Activated CD4-positive, CD25-positive, alpha-beta regulatory T cell (primary cell): Measurements from ENCODE around the gene AHRR.
"Not testable (repeated sequence)": the region's sequence is repeated elsewhere in the genome, so short reads cannot be mapped to it uniquely, and the experiment has no call there.

Experiments used
- DNase-seq, 4 experiments: peaks; one replicate each; lab custom pipeline; 2025; lab: John Stamatoyannopoulos, UW

Gene AHRR

GRCh38 chr5:378301-378891, 56.9 kb downstream of the AHRR start:
- DNase-seq = no peak

- DNase-seq = no peak
Observed at GRCh38 chr5:378976-379742, 57.6 kb downstream of the AHRR start.

- DNase-seq = no peak
Observed at GRCh38 chr5:380701-381309, 59.3 kb downstream of the AHRR start.

GRCh38 chr5:383066-383465, 61.6 kb downstream of the AHRR start:
- no peak for DNase-seq

GRCh38 chr5:383621-384020, 62.1 kb downstream of the AHRR start:
- no peak for DNase-seq

- DNase-seq = not testable (repeated sequence)
Observed at GRCh38 chr5:384576-384975, 63.1 kb downstream of the AHRR start.

GRCh38 chr5:385321-385720, 63.8 kb downstream of the AHRR start:
- no peak for DNase-seq

GRCh38 chr5:386432-387341, 65.2 kb downstream of the AHRR start:
- DNase-seq = no peak

- DNase-seq = no peak
Observed at GRCh38 chr5:387491-388265, 66.2 kb downstream of the AHRR start.

GRCh38 chr5:388266-389196, 67.0 kb downstream of the AHRR start:
- DNase-seq = no peak

- no peak for DNase-seq
Observed at GRCh38 chr5:389197-389821, 67.8 kb downstream of the AHRR start.

GRCh38 chr5:389891-390622, 68.5 kb downstream of the AHRR start:
- DNase-seq = no peak

- no peak for DNase-seq
Observed at GRCh38 chr5:390623-391491, 69.3 kb downstream of the AHRR start.

GRCh38 chr5:392431-392988, 71.0 kb downstream of the AHRR start:
- DNase-seq = peak in 2 of 4 experiments; percentile 41 to 69

- DNase-seq = no peak
Observed at GRCh38 chr5:393846-394275, 72.3 kb downstream of the AHRR start.

- DNase-seq = no peak
Observed at GRCh38 chr5:394671-395155, 73.2 kb downstream of the AHRR start.

- no peak for DNase-seq
Observed at GRCh38 chr5:395156-395920, 73.8 kb downstream of the AHRR start.
